ENCODE results near the gene UCKL1.

GRCh38 chr20:63940472-63941266, 15.5 kb downstream of the UCKL1 start:
- no peak for TF ChIP-seq SUZ12 (IDR thresholded peaks at IDR 0.05)
- TF ChIP-seq CTBP1 (IDR thresholded peaks at IDR 0.05; ENCODE audit: borderline replicate concordance) = no peak
- no peak for TF ChIP-seq TARDBP (IDR thresholded peaks at IDR 0.05)
- no peak for TF ChIP-seq SP1 (IDR thresholded peaks at IDR 0.05)
- no peak for TF ChIP-seq FOXK2 (IDR thresholded peaks at IDR 0.05)
- no peak for TF ChIP-seq LEF1 (IDR thresholded peaks at IDR 0.05; ENCODE audit: borderline replicate concordance)
- TF ChIP-seq NFRKB (IDR thresholded peaks at IDR 0.05) = no peak
- no peak for TF ChIP-seq ELF4 (IDR thresholded peaks at IDR 0.05)
- no peak for TF ChIP-seq BHLHE40 (IDR thresholded peaks at IDR 0.05; ENCODE audit: borderline replicate concordance)
- no peak for TF ChIP-seq ZNF384 (IDR thresholded peaks at IDR 0.05)
- no peak for TF ChIP-seq FOXA1 (IDR thresholded peaks at IDR 0.05)
- TF ChIP-seq FOXM1 (IDR thresholded peaks at IDR 0.05; ENCODE audit: borderline replicate concordance) = no peak
- TF ChIP-seq HDGF (IDR thresholded peaks at IDR 0.05; ENCODE audit: borderline replicate concordance) = no peak
